Activated T-helper 2 cell treated with anti-CD3 and anti-CD28 coated beads, Interferon-gamma antibody, Interleukin-2, Interleukin-4, amounts not matched to agents 10 μg/mL and 5 μg/mL and 100 μg/mL, durations not matched to agents 14 hours and 24 hours and 36 hours (primary cell): ENCODE measurements around the gene NDUFAF2. TPM values are rescaled to one million over a fixed set of nuclear protein-coding genes. Genes with fewer than 3 reads are reported as not detected.

Experiments used
- DNase-seq: peaks from one replicate; pipeline ENCODE4 v3.0.0; 2021; ENCODE audit warnings: low spot score
- H3K27ac Mint-ChIP-seq: one replicate; pipeline ENCODE4 v1.8.0; 2021; ENCODE audit warnings: mixed read lengths
- H3K27me3 Mint-ChIP-seq: one replicate; pipeline ENCODE4 v1.8.0; 2021; ENCODE audit warnings: low read depth, mixed read lengths
- H3K36me3 Mint-ChIP-seq: one replicate; pipeline ENCODE4 v1.8.0; 2021; ENCODE audit warnings: low read depth, mixed read lengths
- H3K4me1 Mint-ChIP-seq: one replicate; pipeline ENCODE4 v1.8.0; 2021; ENCODE audit warnings: low read depth, mixed read lengths
- H3K4me3 Mint-ChIP-seq: one replicate; pipeline ENCODE4 v1.8.0; 2021; ENCODE audit warnings: low read depth, mild to moderate bottlenecking, moderate library complexity, mixed read lengths
- H3K9me3 Mint-ChIP-seq: one replicate; pipeline ENCODE4 v1.8.0; 2021; ENCODE audit warnings: mixed read lengths
- intact Hi-C: fragments of 100-400 bp; cut with micrococcal nuclease; formaldehyde crosslinking; loops from one replicate; pipeline ENCODE4 v1.15.1; 2023
- total RNA-seq: library from RNA; stranded (reverse); gene quantifications from 2 replicates; pipeline ENCODE4 v1.2.3, GENCODE V29; 2022

Gene NDUFAF2
- total RNA-seq, 1 donor from 2014 or later, result 32.6 TPM

DNA sequence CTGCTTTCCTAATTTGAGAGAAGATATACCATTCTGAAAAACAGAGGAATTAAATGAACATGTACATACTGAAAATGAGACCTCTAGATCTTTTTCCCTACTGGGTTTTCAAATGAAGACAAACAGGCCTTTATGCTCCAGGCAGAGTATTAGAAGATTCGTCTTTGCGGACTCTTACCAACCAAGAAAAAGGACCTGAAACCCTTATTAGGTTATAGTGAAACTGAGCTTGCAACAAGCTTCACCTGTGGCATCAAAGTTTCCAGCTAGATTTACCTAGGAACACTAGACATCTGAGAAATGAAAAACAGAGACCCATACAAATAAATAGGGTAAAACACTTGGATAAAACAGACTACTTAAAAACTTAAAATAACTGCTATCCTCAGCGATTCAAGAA, 171.0 kb downstream of the NDUFAF2 start:
- H3K36me3 Mint-ChIP-seq, result peaks cover 9% of the 10 kb centered on the region
- no peak overlapping the region for H3K4me3 Mint-ChIP-seq
- H3K9me3 Mint-ChIP-seq, result peaks cover 26% of the 10 kb centered on the region
- DNase-seq, result no peak
- no peaks in the 10 kb centered on the region for H3K27me3 Mint-ChIP-seq
- H3K27ac Mint-ChIP-seq, result no peak overlapping the region
- H3K4me1 Mint-ChIP-seq, result no peaks in the 10 kb centered on the region
- intact Hi-C loops, result no loop called here

DNA sequence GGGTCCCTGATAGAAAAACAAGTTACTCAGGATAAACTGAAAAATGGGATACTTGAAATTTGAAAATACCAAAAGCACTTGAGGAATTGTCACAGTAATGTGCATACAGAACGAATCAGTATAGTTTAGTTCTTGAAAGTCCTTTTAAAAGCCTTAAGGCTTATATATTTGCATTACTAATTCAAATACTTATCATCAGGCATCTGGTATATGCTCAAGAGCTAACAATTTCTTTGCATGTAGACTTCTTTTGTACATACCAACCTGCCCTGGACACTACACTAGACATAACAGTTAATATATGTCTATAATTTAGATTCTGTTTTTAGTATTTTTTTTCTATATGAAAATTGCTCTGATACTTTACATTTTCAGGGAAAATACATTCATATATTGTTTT, 174.1 kb downstream of the NDUFAF2 start:
- Mint-ChIP-seq H3K27me3 (no peaks in the 10 kb centered on the region), H3K36me3 (peaks cover 6% of the 10 kb centered on the region), H3K9me3 (peaks cover 9% of the 10 kb centered on the region), H3K4me3 (no peak overlapping the region), H3K27ac (no peak overlapping the region), H3K4me1 (no peaks in the 10 kb centered on the region)
- intact Hi-C loops, result no loop called here
- DNase-seq, result no peak

DNA sequence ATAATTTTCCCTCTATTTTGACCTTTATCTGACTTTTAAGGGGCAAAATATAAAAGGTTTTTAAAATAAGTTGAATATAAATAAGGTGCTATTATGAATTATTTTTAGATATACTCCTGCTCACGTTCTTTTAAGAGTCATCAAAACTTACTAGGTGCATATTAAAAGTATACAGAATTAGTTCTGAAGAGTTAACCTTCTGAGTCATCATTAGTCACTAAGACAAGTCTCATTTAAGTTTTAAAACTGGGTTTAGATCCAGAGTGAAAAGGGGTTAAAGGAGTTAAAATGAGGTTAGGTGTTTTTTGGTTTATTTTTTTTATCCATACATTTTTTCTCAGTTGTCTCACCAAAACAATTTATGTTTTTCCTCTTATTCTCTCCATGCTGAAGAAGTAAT, 175.5 kb downstream of the NDUFAF2 start:
- H3K4me3 Mint-ChIP-seq, result no peak overlapping the region
- H3K27me3 Mint-ChIP-seq, result no peaks in the 10 kb centered on the region
- H3K9me3 Mint-ChIP-seq, result no peaks in the 10 kb centered on the region
- peaks cover under 1% of the 10 kb centered on the region for H3K36me3 Mint-ChIP-seq
- intact Hi-C loops, result no loop called here
- no peak overlapping the region for H3K27ac Mint-ChIP-seq
- DNase-seq, result no peak
- no peaks in the 10 kb centered on the region for H3K4me1 Mint-ChIP-seq

DNA sequence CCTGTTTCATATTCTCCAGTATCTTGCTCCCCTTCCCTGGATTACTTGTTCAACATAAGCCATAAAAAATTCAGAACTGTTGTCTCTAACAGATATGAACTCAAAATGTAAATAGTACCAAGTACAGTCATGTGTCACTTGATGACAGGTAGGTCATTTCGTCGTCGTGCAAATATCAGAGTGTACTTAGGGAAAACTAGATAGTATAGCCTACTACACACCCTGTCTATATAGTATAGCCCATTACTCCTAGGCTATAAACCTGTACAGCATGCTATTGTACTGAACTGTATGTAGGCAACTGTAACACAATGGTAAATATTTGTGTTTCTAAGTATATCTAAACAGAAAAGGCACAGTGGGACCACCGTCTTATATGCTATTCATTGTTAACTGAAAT, 178.1 kb downstream of the NDUFAF2 start:
- H3K27me3 Mint-ChIP-seq, result no peaks in the 10 kb centered on the region
- no peaks in the 10 kb centered on the region for H3K9me3 Mint-ChIP-seq
- intact Hi-C loops, result no loop called here
- H3K27ac Mint-ChIP-seq, result no peak overlapping the region
- H3K4me3 Mint-ChIP-seq, result no peak overlapping the region
- DNase-seq, result no peak
- H3K4me1 Mint-ChIP-seq, result no peaks in the 10 kb centered on the region
- no peaks in the 10 kb centered on the region for H3K36me3 Mint-ChIP-seq

DNA sequence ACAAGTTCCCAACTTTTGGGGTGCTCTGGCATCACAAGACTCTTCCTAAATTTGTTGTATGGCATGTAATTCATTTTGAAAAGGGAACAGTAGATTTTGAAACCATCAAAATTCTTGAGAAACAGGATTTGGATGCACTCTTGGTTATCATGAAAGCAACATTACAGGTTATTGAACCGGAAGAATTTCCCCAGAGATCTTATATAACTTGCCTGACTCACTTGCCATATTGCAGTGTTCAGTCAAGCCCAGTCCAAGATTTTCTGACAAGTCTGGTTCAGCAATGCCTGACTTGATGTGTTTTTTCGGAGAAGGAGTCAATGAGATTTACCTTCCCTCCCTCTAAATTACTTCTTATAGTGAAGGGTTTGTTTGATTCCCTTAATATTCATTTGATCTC, 185.3 kb downstream of the NDUFAF2 start:
- intact Hi-C loops, result no loop called here
- DNase-seq, result no peak
- Mint-ChIP-seq H3K36me3 (no peaks in the 10 kb centered on the region), H3K4me3 (no peak overlapping the region), H3K27me3 (no peaks in the 10 kb centered on the region), H3K9me3 (no peaks in the 10 kb centered on the region), H3K4me1 (no peaks in the 10 kb centered on the region), H3K27ac (no peak overlapping the region)

DNA sequence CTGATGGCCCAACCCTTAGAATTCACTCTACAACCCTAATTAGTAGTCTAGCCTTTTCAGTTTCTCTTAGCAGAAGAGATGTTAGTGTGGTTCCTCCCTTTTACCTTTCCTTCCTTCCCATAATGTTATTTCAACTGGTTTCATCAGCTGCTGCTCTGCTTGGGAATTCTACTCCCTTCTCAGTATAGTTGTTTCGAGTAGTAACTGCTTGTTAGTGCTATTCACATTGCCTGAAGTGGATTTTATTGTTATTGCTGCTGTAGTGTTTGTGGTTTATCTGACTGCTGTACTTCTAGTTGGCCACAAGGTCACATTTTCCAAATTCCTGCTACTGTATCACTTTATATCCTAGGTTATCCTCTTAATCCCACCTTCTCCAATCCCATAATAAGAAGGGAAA, 187.6 kb downstream of the NDUFAF2 start:
- Mint-ChIP-seq H3K27me3 (no peaks in the 10 kb centered on the region), H3K27ac (no peak overlapping the region), H3K36me3 (no peaks in the 10 kb centered on the region), H3K4me1 (no peaks in the 10 kb centered on the region), H3K9me3 (no peaks in the 10 kb centered on the region), H3K4me3 (no peak overlapping the region)
- no peak for DNase-seq
- intact Hi-C loops, result no loop called here

DNA sequence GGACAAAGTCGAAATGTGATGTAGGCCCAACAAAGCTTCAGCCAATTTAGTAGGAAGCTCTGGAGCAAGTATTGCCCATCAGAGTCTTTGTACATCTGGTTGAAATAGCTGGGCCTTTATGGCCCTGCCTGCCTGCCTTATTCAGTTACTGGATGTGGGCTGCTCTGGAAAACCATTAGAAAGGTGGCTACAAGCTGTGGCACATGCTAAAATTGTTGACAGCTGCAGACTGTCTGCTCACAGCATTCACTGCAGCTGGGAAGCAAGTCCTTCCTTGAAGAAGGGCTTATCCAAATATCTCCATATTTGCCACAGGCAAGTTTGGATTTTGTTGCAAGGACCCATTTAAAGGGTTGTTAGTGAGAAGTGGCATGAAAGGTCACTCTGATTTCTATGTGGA, 192.8 kb downstream of the NDUFAF2 start:
- Mint-ChIP-seq H3K27me3 (no peaks in the 10 kb centered on the region), H3K9me3 (no peaks in the 10 kb centered on the region), H3K36me3 (no peaks in the 10 kb centered on the region), H3K27ac (no peak overlapping the region), H3K4me3 (no peak overlapping the region), H3K4me1 (no peaks in the 10 kb centered on the region)
- no peak for DNase-seq
- intact Hi-C loops, result no loop called here

DNA sequence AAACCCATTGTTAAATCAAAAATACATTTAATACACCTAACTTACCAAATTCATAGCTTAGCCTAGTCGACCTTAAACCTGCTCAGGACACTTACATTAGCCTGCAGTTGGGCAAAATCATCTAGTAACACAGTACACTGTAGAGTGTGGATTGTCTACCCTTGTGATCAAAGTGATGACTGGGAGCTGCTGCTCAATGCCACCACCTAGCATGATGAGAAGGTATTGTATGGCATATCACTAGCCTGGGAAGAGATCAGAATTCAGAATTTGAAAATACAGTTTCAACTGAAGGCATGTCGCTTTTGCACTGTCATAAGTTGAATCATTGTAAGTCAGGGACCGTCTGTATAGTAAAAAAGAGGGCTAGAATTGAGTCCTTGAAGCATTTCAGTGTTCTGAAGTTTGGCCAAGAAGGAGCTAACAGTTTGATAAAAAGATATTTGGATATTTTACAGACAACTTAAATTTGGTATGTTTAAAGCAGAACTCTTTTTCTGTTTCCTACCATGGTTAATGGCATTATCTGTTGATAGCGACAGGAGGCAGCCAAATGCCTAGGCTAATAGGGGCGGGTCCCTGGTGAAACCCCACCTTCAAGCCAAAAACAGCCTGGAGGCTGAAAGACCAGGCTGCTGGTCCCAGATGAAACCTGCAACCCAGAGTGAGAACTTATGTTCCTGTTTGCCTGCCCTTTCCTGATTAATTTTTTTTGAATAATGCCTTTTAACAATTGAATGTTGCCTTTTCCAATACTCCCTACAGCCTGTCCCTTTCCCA, 194.3 kb downstream of the NDUFAF2 start:
- no peaks in the 10 kb centered on the region for H3K9me3 Mint-ChIP-seq
- H3K27me3 Mint-ChIP-seq, result no peaks in the 10 kb centered on the region
- H3K4me3 Mint-ChIP-seq, result no peak overlapping the region
- no peak overlapping the region for H3K27ac Mint-ChIP-seq
- intact Hi-C loops, result no loop called here
- H3K4me1 Mint-ChIP-seq, result no peaks in the 10 kb centered on the region
- no peaks in the 10 kb centered on the region for H3K36me3 Mint-ChIP-seq
- DNase-seq, result no peak

DNA sequence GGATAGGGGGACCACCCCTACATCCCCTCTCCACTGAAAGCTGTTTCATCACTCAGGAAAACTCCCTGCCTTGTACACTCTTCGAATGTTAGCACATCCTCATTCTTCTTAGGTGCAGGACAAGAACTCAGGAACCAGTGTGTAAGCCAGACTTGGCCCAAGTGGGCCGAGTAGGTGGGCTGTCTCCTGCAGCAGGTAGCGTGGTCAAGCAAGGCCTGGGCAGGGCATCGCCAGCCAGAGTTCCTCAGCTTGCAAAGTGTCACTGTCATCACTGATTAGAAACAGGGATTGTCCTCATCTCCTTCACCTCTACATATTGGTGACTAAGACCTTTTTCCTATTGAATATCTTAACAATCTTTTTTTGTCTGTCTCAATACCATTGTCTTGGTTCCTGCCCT, 194.9 kb downstream of the NDUFAF2 start:
- no peak for DNase-seq
- intact Hi-C loops, result no loop called here
- H3K36me3 Mint-ChIP-seq, result no peaks in the 10 kb centered on the region

DNA sequence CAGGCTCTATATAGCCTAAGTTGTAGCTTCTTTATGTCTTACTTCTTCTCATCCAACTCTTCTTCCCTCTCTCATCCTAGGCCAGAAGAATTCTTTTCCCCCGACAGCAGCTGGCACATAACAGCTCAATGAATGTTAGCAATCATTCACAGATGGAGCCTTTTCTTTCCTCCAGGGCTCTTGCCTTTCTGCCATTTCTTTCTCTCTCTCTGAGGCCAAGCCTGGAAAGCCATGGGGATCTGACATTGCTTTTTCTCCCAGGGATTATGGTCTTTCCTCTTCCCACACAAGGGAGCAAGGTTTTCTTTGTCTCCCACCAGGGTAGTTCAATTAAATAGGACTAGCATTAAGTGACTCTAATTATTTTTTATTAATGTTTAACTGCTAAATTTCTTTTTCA, 196.8 kb downstream of the NDUFAF2 start:
- H3K27me3 Mint-ChIP-seq, result no peaks in the 10 kb centered on the region
- intact Hi-C loops, result no loop called here
- peaks cover 4% of the 10 kb centered on the region for H3K9me3 Mint-ChIP-seq
- H3K36me3 Mint-ChIP-seq, result peaks cover 3% of the 10 kb centered on the region
- no peak overlapping the region for H3K4me3 Mint-ChIP-seq
- no peaks in the 10 kb centered on the region for H3K4me1 Mint-ChIP-seq
- no peak overlapping the region for H3K27ac Mint-ChIP-seq
- DNase-seq, result no peak

More for the DNA sequence above, 194.9 kb downstream of the NDUFAF2 start:
- Mint-ChIP-seq H3K4me1 (no peaks in the 10 kb centered on the region), H3K27ac (no peak overlapping the region), H3K4me3 (no peak overlapping the region), H3K27me3 (no peaks in the 10 kb centered on the region), H3K9me3 (no peaks in the 10 kb centered on the region)

DNA sequence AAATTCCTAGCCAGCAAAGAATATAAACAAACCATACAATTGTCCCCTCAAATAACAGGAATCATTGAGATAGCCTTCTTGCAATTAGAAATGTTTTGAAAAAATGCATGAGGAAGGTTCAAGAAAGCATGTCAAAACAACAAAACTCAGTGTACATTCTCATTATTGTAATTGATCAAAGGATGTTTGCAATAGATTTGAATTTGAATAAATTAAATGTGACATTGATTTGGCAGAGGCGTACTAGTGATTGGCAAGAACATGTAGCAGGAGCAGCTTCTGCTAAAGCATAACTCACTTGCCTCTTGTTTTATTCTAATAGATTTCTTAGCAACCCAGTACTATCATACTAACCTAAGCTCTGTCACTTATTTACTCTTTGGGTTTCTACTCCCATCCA, 197.4 kb downstream of the NDUFAF2 start:
- peaks cover 3% of the 10 kb centered on the region for H3K36me3 Mint-ChIP-seq
- intact Hi-C loops, result no loop called here
- no peak overlapping the region for H3K27ac Mint-ChIP-seq
- peaks cover 5% of the 10 kb centered on the region for H3K9me3 Mint-ChIP-seq
- no peaks in the 10 kb centered on the region for H3K27me3 Mint-ChIP-seq
- no peak for DNase-seq
- H3K4me1 Mint-ChIP-seq, result no peaks in the 10 kb centered on the region
- no peak overlapping the region for H3K4me3 Mint-ChIP-seq

DNA sequence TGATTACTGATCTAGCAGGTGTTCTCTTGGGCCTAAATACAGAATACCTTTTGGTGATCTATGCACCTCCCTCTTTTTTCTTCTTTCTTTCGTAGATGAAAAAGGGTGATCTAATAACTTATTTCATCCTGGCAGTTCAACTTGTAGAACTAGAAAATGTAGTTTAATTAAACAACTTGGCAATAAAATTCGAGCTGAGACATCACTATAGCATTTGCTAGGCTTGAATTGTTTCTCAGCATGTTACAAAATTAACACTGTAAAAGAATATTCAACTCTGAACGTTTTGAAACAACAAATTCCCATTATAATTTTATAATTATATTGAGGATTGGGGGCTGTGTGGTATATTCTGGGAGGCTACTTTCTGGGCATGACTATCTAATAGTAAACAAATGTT, 197.8 kb downstream of the NDUFAF2 start:
- intact Hi-C loops, result no loop called here
- no peak for DNase-seq
- Mint-ChIP-seq H3K27me3 (no peaks in the 10 kb centered on the region), H3K36me3 (peaks cover 3% of the 10 kb centered on the region), H3K4me1 (no peaks in the 10 kb centered on the region), H3K27ac (no peak overlapping the region), H3K4me3 (no peak overlapping the region), H3K9me3 (peaks cover 5% of the 10 kb centered on the region)

DNA sequence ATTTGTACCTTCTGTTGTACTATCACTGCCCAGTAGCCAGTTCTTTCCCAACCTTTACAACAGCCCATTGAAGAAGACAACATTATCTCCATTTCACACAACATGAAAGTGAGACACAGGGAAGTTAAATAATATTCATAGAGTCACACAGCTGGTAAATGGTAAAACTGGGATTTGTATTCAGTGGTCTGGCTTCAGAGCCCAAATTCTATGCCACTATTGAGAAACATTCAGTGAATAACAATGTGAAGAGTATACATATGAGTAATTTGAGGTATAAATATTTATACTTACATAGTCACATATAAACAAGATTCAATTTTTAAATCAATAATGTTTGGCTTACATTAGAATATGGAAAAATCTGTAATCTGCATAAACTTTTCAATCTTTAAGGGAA, 203.5 kb downstream of the NDUFAF2 start:
- no peak overlapping the region for H3K4me3 Mint-ChIP-seq
- peaks cover 9% of the 10 kb centered on the region for H3K9me3 Mint-ChIP-seq
- intact Hi-C loops, result no loop called here
- no peaks in the 10 kb centered on the region for H3K27me3 Mint-ChIP-seq
- H3K27ac Mint-ChIP-seq, result no peak overlapping the region
- no peaks in the 10 kb centered on the region for H3K4me1 Mint-ChIP-seq
- peaks cover 8% of the 10 kb centered on the region for H3K36me3 Mint-ChIP-seq
- DNase-seq, result no peak

DNA sequence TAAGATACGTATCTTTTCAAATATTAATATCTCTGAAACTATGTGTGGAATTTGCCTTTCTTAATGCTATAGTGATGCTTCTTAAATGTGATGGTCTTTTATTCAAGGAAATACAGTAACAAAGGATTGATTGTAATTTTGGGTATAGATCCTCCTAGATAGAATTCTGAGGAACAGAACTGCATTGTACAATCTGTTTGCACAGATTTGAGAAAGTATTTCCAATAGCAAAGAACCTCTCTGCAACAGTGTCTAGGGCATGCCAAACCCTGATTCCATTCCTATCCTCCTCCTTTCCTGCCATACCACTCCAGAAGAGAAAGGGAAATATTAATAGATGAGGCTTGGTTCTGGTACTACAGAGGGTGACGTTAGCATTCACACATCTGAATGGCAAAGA, 206.9 kb downstream of the NDUFAF2 start:
- peaks cover 11% of the 10 kb centered on the region for H3K9me3 Mint-ChIP-seq
- H3K27me3 Mint-ChIP-seq, result no peaks in the 10 kb centered on the region
- intact Hi-C loops, result no loop called here
- H3K27ac Mint-ChIP-seq, result no peak overlapping the region
- H3K4me1 Mint-ChIP-seq, result no peaks in the 10 kb centered on the region
- no peak for DNase-seq
- H3K4me3 Mint-ChIP-seq, result no peak overlapping the region
- H3K36me3 Mint-ChIP-seq, result peaks cover 30% of the 10 kb centered on the region
